H9 (cell line): Measurements from ENCODE around the gene NCOA4. TPM values are rescaled to one million over a fixed set of nuclear protein-coding genes. Genes with fewer than 3 reads are reported as not detected.
"Not testable (repeated sequence)": the region's sequence is repeated elsewhere in the genome, so short reads cannot be mapped to it uniquely, and the experiment has no call there.

Experiments used
- DNase-seq: peaks from one replicate; pipeline ENCODE4 v3.0.0-alpha.2; 2017
- H2AFZ ChIP-seq: one replicate; pipeline ENCODE4 v1.6.1; 2013; ENCODE audit warnings: mild to moderate bottlenecking, low read length, control low read depth, moderate library complexity
- H2AK5ac ChIP-seq: 2 replicates; pipeline ENCODE4 v1.6.1; 2013; ENCODE audit warnings: low read length, control low read depth, mixed read lengths; ENCODE audit not compliant: insufficient read length
- H2BK120ac ChIP-seq: one replicate; pipeline ENCODE4 v1.6.1; 2013; ENCODE audit warnings: low read depth, mild to moderate bottlenecking, low read length, control low read depth, inconsistent platforms; ENCODE audit not compliant: poor library complexity, severe bottlenecking
- H2BK12ac ChIP-seq: 2 replicates; pipeline ENCODE4 v1.6.1; 2013; ENCODE audit warnings: low read length, control low read depth, mixed read lengths, low read depth; ENCODE audit not compliant: insufficient read length
- H2BK15ac ChIP-seq: 2 replicates; pipeline ENCODE4 v1.6.1; 2013; ENCODE audit warnings: low read depth, low read length, control low read depth
- H2BK20ac ChIP-seq: one replicate; pipeline ENCODE4 v1.6.1; 2013; ENCODE audit warnings: low read depth, mild to moderate bottlenecking, low read length, control low read depth, inconsistent platforms; ENCODE audit not compliant: poor library complexity, severe bottlenecking
- H2BK5ac ChIP-seq: 2 replicates; pipeline ENCODE4 v1.6.1; 2013; ENCODE audit warnings: low read length, control low read depth, mixed read lengths; ENCODE audit not compliant: insufficient read length
- H3K14ac ChIP-seq: 2 replicates; pipeline ENCODE4 v1.6.1; 2013; ENCODE audit warnings: low read length, control low read depth; ENCODE audit not compliant: insufficient read depth
- H3K18ac ChIP-seq: 2 replicates; pipeline ENCODE4 v1.6.1; 2013; ENCODE audit warnings: low read depth, mild to moderate bottlenecking, mixed read lengths, low read length, control low read depth; ENCODE audit not compliant: insufficient read length
- H3K23ac ChIP-seq: 2 replicates; pipeline ENCODE4 v1.6.1; 2013; ENCODE audit warnings: low read length, control low read depth, mixed read lengths, low read depth; ENCODE audit not compliant: insufficient read length
- H3K23me2 ChIP-seq: 2 replicates; pipeline ENCODE4 v1.6.1; 2013; ENCODE audit warnings: low read depth, mild to moderate bottlenecking, mixed read lengths, low read length, control low read depth; ENCODE audit not compliant: insufficient read length, poor library complexity, severe bottlenecking
- H3K27ac ChIP-seq: 2 replicates; pipeline ENCODE4 v1.5.1; 2013; ENCODE audit warnings: low read length, control low read depth, mixed read lengths, low read depth; ENCODE audit not compliant: insufficient read length
- H3K27me3 ChIP-seq: 2 replicates; pipeline ENCODE4 v1.6.1; 2013; ENCODE audit warnings: low read length, control low read depth, inconsistent platforms; ENCODE audit not compliant: insufficient read depth
- H3K4ac ChIP-seq: 2 replicates; pipeline ENCODE4 v1.6.1; 2013; ENCODE audit warnings: low read depth, mild to moderate bottlenecking, control low read depth, inconsistent platforms, low read length, moderate library complexity
- H3K4me1 ChIP-seq: 2 replicates; pipeline ENCODE4 v1.6.1; 2013; ENCODE audit warnings: low read length, control low read depth, inconsistent platforms; ENCODE audit not compliant: insufficient read depth
- H3K4me2 ChIP-seq: 2 replicates; pipeline ENCODE4 v1.6.1; 2013; ENCODE audit warnings: low read length, control low read depth, mixed read lengths; ENCODE audit not compliant: insufficient read length, insufficient read depth
- H3K56ac ChIP-seq: 2 replicates; pipeline ENCODE4 v1.6.1; 2013; ENCODE audit warnings: low read depth, mild to moderate bottlenecking, mixed read lengths, low read length, control low read depth; ENCODE audit not compliant: insufficient read length
- H3K79me1 ChIP-seq: 2 replicates; pipeline ENCODE4 v1.6.1; 2013; ENCODE audit warnings: low read depth, mild to moderate bottlenecking, moderate library complexity, low read length, control low read depth, inconsistent platforms; ENCODE audit not compliant: insufficient read depth, poor library complexity, severe bottlenecking
- H3K79me2 ChIP-seq: 2 replicates; pipeline ENCODE4 v1.6.1; 2013; ENCODE audit warnings: low read length, control low read depth, inconsistent platforms; ENCODE audit not compliant: insufficient read depth
- H3K9ac ChIP-seq: 2 replicates; pipeline ENCODE4 v1.6.1; 2013; ENCODE audit warnings: low read length, control low read depth, mixed read lengths; ENCODE audit not compliant: insufficient read length; ENCODE audit errors: extremely low read depth
- H3K9me3 ChIP-seq: one replicate; pipeline ENCODE4 v1.6.1; 2013; ENCODE audit warnings: low read depth, low read length, inconsistent platforms; ENCODE audit not compliant: control insufficient read depth
- H3T11ph ChIP-seq: one replicate; pipeline ENCODE4 v1.6.1; 2013; ENCODE audit warnings: mild to moderate bottlenecking, low read length, control low read depth, inconsistent platforms
- H4K20me1 ChIP-seq: one replicate; pipeline ENCODE4 v1.6.1; 2013; ENCODE audit not compliant: control insufficient read depth, insufficient read length, insufficient read depth
- H4K5ac ChIP-seq: 2 replicates; pipeline ENCODE4 v1.6.1; 2013; ENCODE audit warnings: low read depth, mild to moderate bottlenecking, mixed read lengths, low read length, control low read depth; ENCODE audit not compliant: insufficient read length
- H4K8ac ChIP-seq: replicated peaks from 2 replicates; pipeline ENCODE4 v1.6.1; 2013; ENCODE audit warnings: low read length, control low read depth, mixed read lengths, low read depth; ENCODE audit not compliant: insufficient read length
- H4K91ac ChIP-seq: 2 replicates; pipeline ENCODE4 v1.6.1; 2013; ENCODE audit warnings: low read depth, mild to moderate bottlenecking, moderate library complexity, mixed read lengths, low read length, control low read depth; ENCODE audit not compliant: insufficient read length
- H3K27ac Mint-ChIP-seq, 3 experiments: 2 replicates in 2 of 3; 3 replicates in 1 of 3; pipeline ENCODE4 v1.8.0; 2020 to 2021; ENCODE audit warnings: mixed read lengths in 3 of 3, mild to moderate bottlenecking in 1 of 3, moderate library complexity in 1 of 3
- H3K27me3 Mint-ChIP-seq: 2 replicates; pipeline ENCODE4 v1.8.0; 2021; ENCODE audit warnings: low read depth, mild to moderate bottlenecking, moderate library complexity, mixed read lengths
- H3K36me3 Mint-ChIP-seq, 3 experiments: 2 replicates in 2 of 3; 3 replicates in 1 of 3; pipeline ENCODE4 v1.8.0; 2020 to 2021; ENCODE audit warnings: low read depth in 3 of 3, mixed read lengths in 3 of 3; ENCODE audit not compliant: insufficient read depth in 1 of 3
- H3K4me1 Mint-ChIP-seq, 2 experiments: 2 replicates each; pipeline ENCODE4 v1.8.0; 2020; ENCODE audit warnings: mixed read lengths in 2 of 2
- H3K4me3 Mint-ChIP-seq, 2 experiments: 2 replicates in 1 of 2; 3 replicates in 1 of 2; pipeline ENCODE4 v1.8.0; 2020 to 2021; ENCODE audit warnings: mild to moderate bottlenecking in 2 of 2, mixed read lengths in 2 of 2, moderate library complexity in 1 of 2
- H3K9me3 Mint-ChIP-seq, 2 experiments: 2 replicates in 1 of 2; 3 replicates in 1 of 2; pipeline ENCODE4 v1.8.0; 2020; ENCODE audit warnings: mild to moderate bottlenecking in 2 of 2, mixed read lengths in 2 of 2, moderate library complexity in 1 of 2
- WGBS: extraction: QIAGEN DNeasy Blood & Tissue Kit; methylation state at CpG from one replicate; pipeline ENCODE4 v1.1.7; 2013; ENCODE audit warnings: missing lambda C conversion rate, low lambda C conversion rate, mixed read lengths; ENCODE audit not compliant: insufficient read length; ENCODE audit errors: extremely low coverage; 5-methylcytosine and 5-hydroxymethylcytosine counted together
- total RNA-seq: library from RNA; stranded (reverse); gene quantifications from 2 replicates; pipeline ENCODE4 v1.2.1, GENCODE V29; 2021
- TF ChIP-seq, protein P1 (sequence below): fragments of 200-600 bp; sonication (generic); conservative IDR thresholded peaks from 3 replicates; pipeline ENCODE4 v1.8.0; 2021; ENCODE audit warnings: antibody characterized with exemption, mild to moderate bottlenecking

NCOA4 gene
- total RNA-seq, 1 experiment from 2014 or later = 83.3 TPM

- Histone ChIP-seq H3K18ac (no peak overlapping the region), H2BK15ac (no peak overlapping the region), H2AK5ac (no peak overlapping the region), H3K4me1 (no peaks in the 10 kb centered on the region), H3K23ac (no peak overlapping the region), H3K23me2 (no peaks in the 10 kb centered on the region), H3K27me3 (no peaks in the 10 kb centered on the region), H4K8ac (no peak overlapping the region), H2BK20ac (no peak overlapping the region), H2BK5ac (no peak overlapping the region), H3K14ac (no peak overlapping the region), H3K9me3 (no peaks in the 10 kb centered on the region), H3K56ac (no peak overlapping the region), H2BK12ac (no peak overlapping the region), H3K9ac (no peak overlapping the region), H4K20me1 (no peaks in the 10 kb centered on the region), H3K27ac (no peak overlapping the region), H3K79me2 (no peaks in the 10 kb centered on the region), H4K91ac (no peak overlapping the region), H2AFZ (no peak overlapping the region), H3K79me1 (no peaks in the 10 kb centered on the region), H3T11ph (no peak overlapping the region), H2BK120ac (no peak overlapping the region), H3K4me2 (no peak overlapping the region), H3K4ac (no peak overlapping the region), H4K5ac (no peak overlapping the region)
- Mint-ChIP-seq H3K4me3 (peak overlapping the region in 1 of 2 experiments; percentile 46; a peak in 2 of 5 replicates), H3K4me1 (peaks cover 21 to 26% of the 10 kb centered on the region in 2 experiments), H3K27me3 (no peaks in the 10 kb centered on the region), H3K9me3 (no peaks in the 10 kb centered on the region; a peak in 1 of 5 replicates), H3K36me3 (peaks cover 39 to 79% (median 69%) of the 10 kb centered on the region in 3 experiments), H3K27ac (peak overlapping the region in 2 of 3 experiments; percentile 79 to 92; a peak in 3 of 7 replicates)
- no peak for DNase-seq
- TF ChIP-seq, protein P1, sequence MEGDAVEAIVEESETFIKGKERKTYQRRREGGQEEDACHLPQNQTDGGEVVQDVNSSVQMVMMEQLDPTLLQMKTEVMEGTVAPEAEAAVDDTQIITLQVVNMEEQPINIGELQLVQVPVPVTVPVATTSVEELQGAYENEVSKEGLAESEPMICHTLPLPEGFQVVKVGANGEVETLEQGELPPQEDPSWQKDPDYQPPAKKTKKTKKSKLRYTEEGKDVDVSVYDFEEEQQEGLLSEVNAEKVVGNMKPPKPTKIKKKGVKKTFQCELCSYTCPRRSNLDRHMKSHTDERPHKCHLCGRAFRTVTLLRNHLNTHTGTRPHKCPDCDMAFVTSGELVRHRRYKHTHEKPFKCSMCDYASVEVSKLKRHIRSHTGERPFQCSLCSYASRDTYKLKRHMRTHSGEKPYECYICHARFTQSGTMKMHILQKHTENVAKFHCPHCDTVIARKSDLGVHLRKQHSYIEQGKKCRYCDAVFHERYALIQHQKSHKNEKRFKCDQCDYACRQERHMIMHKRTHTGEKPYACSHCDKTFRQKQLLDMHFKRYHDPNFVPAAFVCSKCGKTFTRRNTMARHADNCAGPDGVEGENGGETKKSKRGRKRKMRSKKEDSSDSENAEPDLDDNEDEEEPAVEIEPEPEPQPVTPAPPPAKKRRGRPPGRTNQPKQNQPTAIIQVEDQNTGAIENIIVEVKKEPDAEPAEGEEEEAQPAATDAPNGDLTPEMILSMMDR = no peak
- no CpG with 5 or more reads among the region's 4 CpGs for WGBS
These were observed 32.9 kb downstream of the NCOA4 start for GRCh38 chr10:45997557-45997956.

DNA sequence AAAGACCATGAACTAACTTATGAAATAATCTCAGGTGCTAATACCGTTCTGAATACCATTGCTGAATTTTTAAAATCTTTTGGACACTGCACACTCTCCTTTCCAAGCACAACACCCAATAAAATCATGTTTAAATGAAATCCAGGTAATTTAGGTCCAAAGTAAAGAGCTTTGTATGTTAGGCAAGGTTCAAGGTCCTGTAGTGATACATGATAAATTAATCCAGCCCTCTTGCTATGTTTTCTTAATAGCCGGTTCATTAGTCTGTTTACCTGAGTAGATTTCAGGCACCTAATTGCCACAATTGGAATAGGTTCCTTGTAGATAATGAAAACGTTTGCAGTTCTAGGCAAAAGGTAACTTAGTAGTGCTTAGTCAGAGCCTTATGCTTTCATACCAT, 44.8 kb downstream of the NCOA4 start:
- not testable (repeated sequence) for H3K4me1 Mint-ChIP-seq, H3K79me2 ChIP-seq

More for the DNA sequence above, 44.8 kb downstream of the NCOA4 start:
- not testable (repeated sequence) for H3K9me3 Mint-ChIP-seq, DNase-seq, H3K14ac ChIP-seq, H4K20me1 ChIP-seq, H3K9me3 ChIP-seq, H2AFZ ChIP-seq, H3K23me2 ChIP-seq, H4K91ac ChIP-seq, H3K79me1 ChIP-seq, H3K4me3 Mint-ChIP-seq, H3K27me3 Mint-ChIP-seq, H3K18ac ChIP-seq, H4K5ac ChIP-seq, H2BK15ac ChIP-seq, H2AK5ac ChIP-seq, H2BK120ac ChIP-seq, H3K56ac ChIP-seq, H3K27me3 ChIP-seq, H3K27ac ChIP-seq, H2BK5ac ChIP-seq, H3K27ac Mint-ChIP-seq, H3K4me1 ChIP-seq, H3K23ac ChIP-seq, H4K8ac ChIP-seq, H3T11ph ChIP-seq, H3K4me2 ChIP-seq, H2BK12ac ChIP-seq, H3K9ac ChIP-seq, H2BK20ac ChIP-seq, H3K4ac ChIP-seq
- peaks cover 9 to 40% (median 39%) of the 10 kb centered on the region in 3 experiments; a peak in 6 of 7 replicates for H3K36me3 Mint-ChIP-seq
- WGBS = no CpG with 5 or more reads among the region's 3 CpGs
